Measurements from ENCODE around the gene FRMD8.

- TF ChIP-seq CREB1 (IDR thresholded peaks at IDR 0.05): no peak
- TF ChIP-seq CTCF (IDR thresholded peaks at IDR 0.05; ENCODE audit: control extremely low read depth in 1 of 3, insufficient read depth in 1 of 3, low read depth in 1 of 3, low read length in 3 of 3): no peak
- TF ChIP-seq ATF3 (IDR thresholded peaks at IDR 0.05; ENCODE audit: insufficient read depth, low read depth, low read length): no peak
- no peak for TF ChIP-seq USF2 (IDR thresholded peaks at IDR 0.05; ENCODE audit: low read length)
- no peak for TF ChIP-seq RXRA (IDR thresholded peaks at IDR 0.05; ENCODE audit: insufficient read depth, low read depth, low read length)
- no peak for TF ChIP-seq EZH2 (IDR thresholded peaks at IDR 0.05; ENCODE audit: low read depth, low read length, severe bottlenecking)
- no peak for TF ChIP-seq POLR2A (IDR thresholded peaks at IDR 0.05; ENCODE audit: control extremely low read depth in 1 of 2, low read depth in 2 of 2, low read length in 2 of 2)
These were observed 15.4 kb downstream of the FRMD8 start for GRCh38 chr11:65401803-65402248.

All from H1 (cell line).